Panc1 (cell line): ENCODE measurements around the gene IL24. TPM values are rescaled to one million over a fixed set of nuclear protein-coding genes. Genes with fewer than 3 reads are reported as not detected.

Source experiments
- ATAC-seq: fragments of 200-7000 bp; cut with Tn5 transposase; 2 replicates; pipeline ENCODE4 v1.9.1; 2020; ENCODE audit warnings: mild to moderate bottlenecking, moderate library complexity
- BruUV-seq: library from RNA; stranded (reverse); fragments of 400-500 nt; replicated peaks from 2 replicates; lab custom pipeline; 2021; lab: Mats Ljungman, UMichigan
- CTCF ChIA-PET: fragments of 300-600 bp; sonication (Branson Sonifier 250); formaldehyde crosslinking; loops from one replicate; lab custom pipeline; 2022; ENCODE audit warnings: antibody characterized with exemption; lab: Charles Lee
- POLR2A ChIA-PET: fragments of 300-600 bp; sonication (Branson Sonifier 250); formaldehyde crosslinking; loops from one replicate; lab custom pipeline; 2022; ENCODE audit warnings: antibody characterized with exemption; lab: Charles Lee
- DNase-seq: peaks from one replicate; pipeline ENCODE4 v3.0.0-alpha.2; 2010; ENCODE audit warnings: low read depth, low spot score
- H3K27ac ChIP-seq: 2 replicates; pipeline ENCODE4 v1.5.1; 2011; ENCODE audit warnings: mild to moderate bottlenecking, low read length, inconsistent platforms
- H3K27me3 ChIP-seq: fragments of 200-500 bp; sonication (Bioruptor generic); 2 replicates; pipeline ENCODE4 v1.6.0; 2014; ENCODE audit warnings: low read length, inconsistent platforms; ENCODE audit not compliant: control insufficient read depth, insufficient read depth
- H3K36me3 ChIP-seq: fragments of 200-500 bp; sonication (Bioruptor generic); 2 replicates; pipeline ENCODE4 v1.5.1; 2014; ENCODE audit warnings: inconsistent platforms, mild to moderate bottlenecking, low read length, moderate library complexity; ENCODE audit not compliant: control insufficient read depth, insufficient read depth
- H3K4me1 ChIP-seq: 2 replicates; pipeline ENCODE4 v1.5.1; 2011; ENCODE audit warnings: inconsistent platforms, mild to moderate bottlenecking, low read length, moderate library complexity; ENCODE audit not compliant: control insufficient read depth, insufficient read depth
- H3K4me3 ChIP-seq, 2 experiments: 2 replicates each; pipeline ENCODE4 v1.5.1; 2011 to 2012; ENCODE audit warnings: low read depth in 2 of 2, low read length in 2 of 2, mild to moderate bottlenecking in 2 of 2, inconsistent platforms in 1 of 2, moderate library complexity in 1 of 2
- H3K9me3 ChIP-seq: fragments of 200-500 bp; sonication (Bioruptor generic); 2 replicates; pipeline ENCODE4 v1.5.1; 2014; ENCODE audit warnings: low read depth, mild to moderate bottlenecking, inconsistent platforms, low read length, moderate library complexity; ENCODE audit not compliant: control insufficient read depth, insufficient read depth
- POLR2AphosphoS5 ChIP-seq: IDR thresholded peaks from 2 replicates; pipeline ENCODE4 v1.6.1; 2012; ENCODE audit warnings: mild to moderate bottlenecking, low read depth, low read length, moderate library complexity
- SIN3A ChIP-seq: IDR thresholded peaks from 2 replicates; pipeline ENCODE4 v1.6.1; 2012; ENCODE audit warnings: low read depth, mild to moderate bottlenecking, low read length, moderate library complexity, borderline replicate concordance; ENCODE audit not compliant: insufficient read depth
- TCF7L2 ChIP-seq: IDR thresholded peaks from 2 replicates; pipeline ENCODE4 v1.6.1; 2011; ENCODE audit warnings: mild to moderate bottlenecking, low read depth, low read length, inconsistent platforms
- in situ Hi-C: cut with HindIII; loops from 2 replicates; pipeline ENCODE4 v1.10.0; 2016; ENCODE audit warnings: low sequenced_read_pairs, low pct_unique_long_range_greater_than_20kb
- intact Hi-C: fragments of 100-400 bp; cut with micrococcal nuclease; formaldehyde crosslinking; loops from one replicate; pipeline ENCODE4 v1.10.0; 2022; ENCODE audit not compliant: unreplicated experiment
- total RNA-seq: library from RNA; stranded (reverse); gene quantifications from one replicate; pipeline ENCODE4 v1.2.1, GENCODE V29; 2021; ENCODE audit not compliant: unreplicated experiment
- TF ChIP-seq, protein P1 (sequence below): fragments of 450-650 bp; IDR thresholded peaks from 2 replicates; pipeline ENCODE4 v1.5.1; 2017; ENCODE audit warnings: mild to moderate bottlenecking
- TF ChIP-seq, protein P2 (sequence below), 2 experiments: IDR thresholded peaks; 2 replicates each; pipeline ENCODE4 v1.6.1; 2011 to 2012; ENCODE audit warnings: low read depth in 2 of 2, control low read depth in 1 of 2, low read length in 1 of 2, mild to moderate bottlenecking in 1 of 2, moderate library complexity in 1 of 2; ENCODE audit not compliant: insufficient read depth in 1 of 2

The IL24 gene
- total RNA-seq, 1 experiment from 2014 or later = not detected

DNA sequence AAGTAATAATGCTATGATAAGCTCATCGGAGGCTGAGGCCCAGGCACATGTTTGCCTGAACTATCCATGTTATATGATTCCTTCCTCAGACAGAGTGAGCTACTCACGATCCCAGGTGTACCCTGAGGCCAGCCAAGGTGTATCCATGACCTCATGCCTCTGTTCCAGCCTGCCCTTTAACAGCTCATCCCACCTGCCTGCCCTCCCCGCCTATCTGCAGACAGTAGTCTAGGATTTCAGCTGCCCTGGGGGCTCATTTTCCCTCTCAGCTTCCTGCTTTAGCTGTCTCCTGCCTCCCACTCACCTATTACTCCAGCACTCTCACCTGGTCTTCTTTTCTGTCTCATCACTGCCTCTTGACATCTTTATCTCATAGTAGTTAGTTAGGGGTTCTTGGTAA lies 1.9 kb upstream of the IL24 start:
- BruUV-seq = no TSS peak
- intact Hi-C loops (no loop called here), in situ Hi-C loops (no loop called here)
- no peak for ATAC-seq
- no peaks in the 10 kb centered on the region for H3K9me3 ChIP-seq
- TF ChIP-seq, protein P1, sequence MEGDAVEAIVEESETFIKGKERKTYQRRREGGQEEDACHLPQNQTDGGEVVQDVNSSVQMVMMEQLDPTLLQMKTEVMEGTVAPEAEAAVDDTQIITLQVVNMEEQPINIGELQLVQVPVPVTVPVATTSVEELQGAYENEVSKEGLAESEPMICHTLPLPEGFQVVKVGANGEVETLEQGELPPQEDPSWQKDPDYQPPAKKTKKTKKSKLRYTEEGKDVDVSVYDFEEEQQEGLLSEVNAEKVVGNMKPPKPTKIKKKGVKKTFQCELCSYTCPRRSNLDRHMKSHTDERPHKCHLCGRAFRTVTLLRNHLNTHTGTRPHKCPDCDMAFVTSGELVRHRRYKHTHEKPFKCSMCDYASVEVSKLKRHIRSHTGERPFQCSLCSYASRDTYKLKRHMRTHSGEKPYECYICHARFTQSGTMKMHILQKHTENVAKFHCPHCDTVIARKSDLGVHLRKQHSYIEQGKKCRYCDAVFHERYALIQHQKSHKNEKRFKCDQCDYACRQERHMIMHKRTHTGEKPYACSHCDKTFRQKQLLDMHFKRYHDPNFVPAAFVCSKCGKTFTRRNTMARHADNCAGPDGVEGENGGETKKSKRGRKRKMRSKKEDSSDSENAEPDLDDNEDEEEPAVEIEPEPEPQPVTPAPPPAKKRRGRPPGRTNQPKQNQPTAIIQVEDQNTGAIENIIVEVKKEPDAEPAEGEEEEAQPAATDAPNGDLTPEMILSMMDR = no peak
- TF ChIP-seq SIN3A (no peak), POLR2AphosphoS5 (no peak), TCF7L2 (no peak)
- TF ChIP-seq, protein P2, sequence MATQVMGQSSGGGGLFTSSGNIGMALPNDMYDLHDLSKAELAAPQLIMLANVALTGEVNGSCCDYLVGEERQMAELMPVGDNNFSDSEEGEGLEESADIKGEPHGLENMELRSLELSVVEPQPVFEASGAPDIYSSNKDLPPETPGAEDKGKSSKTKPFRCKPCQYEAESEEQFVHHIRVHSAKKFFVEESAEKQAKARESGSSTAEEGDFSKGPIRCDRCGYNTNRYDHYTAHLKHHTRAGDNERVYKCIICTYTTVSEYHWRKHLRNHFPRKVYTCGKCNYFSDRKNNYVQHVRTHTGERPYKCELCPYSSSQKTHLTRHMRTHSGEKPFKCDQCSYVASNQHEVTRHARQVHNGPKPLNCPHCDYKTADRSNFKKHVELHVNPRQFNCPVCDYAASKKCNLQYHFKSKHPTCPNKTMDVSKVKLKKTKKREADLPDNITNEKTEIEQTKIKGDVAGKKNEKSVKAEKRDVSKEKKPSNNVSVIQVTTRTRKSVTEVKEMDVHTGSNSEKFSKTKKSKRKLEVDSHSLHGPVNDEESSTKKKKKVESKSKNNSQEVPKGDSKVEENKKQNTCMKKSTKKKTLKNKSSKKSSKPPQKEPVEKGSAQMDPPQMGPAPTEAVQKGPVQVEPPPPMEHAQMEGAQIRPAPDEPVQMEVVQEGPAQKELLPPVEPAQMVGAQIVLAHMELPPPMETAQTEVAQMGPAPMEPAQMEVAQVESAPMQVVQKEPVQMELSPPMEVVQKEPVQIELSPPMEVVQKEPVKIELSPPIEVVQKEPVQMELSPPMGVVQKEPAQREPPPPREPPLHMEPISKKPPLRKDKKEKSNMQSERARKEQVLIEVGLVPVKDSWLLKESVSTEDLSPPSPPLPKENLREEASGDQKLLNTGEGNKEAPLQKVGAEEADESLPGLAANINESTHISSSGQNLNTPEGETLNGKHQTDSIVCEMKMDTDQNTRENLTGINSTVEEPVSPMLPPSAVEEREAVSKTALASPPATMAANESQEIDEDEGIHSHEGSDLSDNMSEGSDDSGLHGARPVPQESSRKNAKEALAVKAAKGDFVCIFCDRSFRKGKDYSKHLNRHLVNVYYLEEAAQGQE (IDR thresholded peaks at IDR 0.05; ENCODE audit: insufficient read depth in 1 of 2, low read depth in 2 of 2, low read length in 1 of 2) = no peak
- ChIA-PET POLR2A (no interaction called here), CTCF (no interaction called here)
- H3K36me3 ChIP-seq = no peaks in the 10 kb centered on the region
- no peak overlapping the region for H3K4me3 ChIP-seq
- peaks cover 12% of the 10 kb centered on the region for H3K27me3 ChIP-seq
- no peak overlapping the region for H3K27ac ChIP-seq
- DNase-seq = no peak
- no peaks in the 10 kb centered on the region for H3K4me1 ChIP-seq

DNA sequence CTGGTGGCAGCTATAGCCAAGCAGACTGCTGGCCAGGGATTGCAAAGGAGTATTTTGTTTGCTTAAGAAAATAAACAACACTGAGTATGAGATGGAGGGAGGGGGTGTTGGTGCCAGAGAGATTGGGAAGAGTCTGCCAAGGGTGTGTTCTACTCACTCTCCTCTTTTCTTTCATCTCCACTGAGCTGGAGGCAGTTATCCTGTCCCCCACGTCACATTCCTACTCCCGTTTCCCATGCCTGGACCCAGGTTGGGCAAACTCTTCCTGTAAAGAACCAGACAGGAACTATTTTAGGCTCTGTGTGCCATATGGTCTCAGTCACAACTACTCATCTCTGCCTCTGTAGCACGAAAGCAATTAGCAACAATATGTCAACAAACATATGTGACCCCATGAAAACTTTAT lies 1.4 kb upstream of the IL24 start:
- intact Hi-C loops (no loop called here), in situ Hi-C loops (no loop called here)
- DNase-seq (no peak), ATAC-seq (no peak)
- Histone ChIP-seq H3K4me1 (no peaks in the 10 kb centered on the region), H3K36me3 (no peaks in the 10 kb centered on the region), H3K9me3 (no peaks in the 10 kb centered on the region), H3K4me3 (no peak overlapping the region), H3K27me3 (peaks cover 10% of the 10 kb centered on the region), H3K27ac (no peak overlapping the region)
- POLR2A ChIA-PET = no interaction called here
- CTCF ChIA-PET = no interaction called here
- no TSS peak for BruUV-seq
- TF ChIP-seq, protein P1 = no peak
- TF ChIP-seq SIN3A (no peak), TCF7L2 (no peak), POLR2AphosphoS5 (no peak)
- TF ChIP-seq, protein P2 (IDR thresholded peaks at IDR 0.05; ENCODE audit: insufficient read depth in 1 of 2, low read depth in 2 of 2, low read length in 1 of 2) = no peak
